H1 (cell line): ENCODE data around the gene DAZAP1. TPM values are rescaled to one million over a fixed set of nuclear protein-coding genes. Genes with fewer than 3 reads are reported as not detected.

ENCODE experiments used
- CTCF ChIA-PET: fragments of 300-600 bp; sonication (Branson Sonifier 250); formaldehyde crosslinking; loops from one replicate; lab custom pipeline; 2021; ENCODE audit not compliant: partially characterized antibody; lab: Charles Lee
- POLR2A ChIA-PET: fragments of 300-600 bp; sonication (Branson Sonifier 250); formaldehyde crosslinking; loops from one replicate; lab custom pipeline; 2021; ENCODE audit warnings: inconsistent platforms; ENCODE audit not compliant: partially characterized antibody; lab: Charles Lee
- DNase-seq, 2 experiments: peaks; one replicate each; pipeline versions ENCODE4 v3.0.0 to v3.0.0-alpha.2; 2010 to 2022; ENCODE audit warnings: low spot score in 2 of 2, low read depth in 1 of 2, mixed read lengths in 1 of 2
- FAIRE-seq: peaks from 2 replicates; lab custom pipeline; 2011; peaks lifted over from hg19 to GRCh38; lab: Jason Lieb, UNC
- H2AFZ ChIP-seq: 2 replicates; pipeline ENCODE4 v1.8.1; 2012; ENCODE audit warnings: low read length, inconsistent platforms
- H2AK5ac ChIP-seq: 2 replicates; pipeline ENCODE4 v1.6.1; 2013; ENCODE audit warnings: low read depth, low read length
- H2BK120ac ChIP-seq: replicated peaks from 2 replicates; pipeline ENCODE3; 2013; ENCODE audit warnings: low read depth, low read length, inconsistent platforms
- H2BK12ac ChIP-seq: 2 replicates; pipeline ENCODE4 v1.6.1; 2013; ENCODE audit warnings: low read depth, low read length
- H2BK15ac ChIP-seq: 2 replicates; pipeline ENCODE4 v1.6.1; 2013; ENCODE audit warnings: low read length
- H2BK20ac ChIP-seq: 2 replicates; pipeline ENCODE4 v1.6.1; 2013; ENCODE audit warnings: low read length
- H2BK5ac ChIP-seq: 2 replicates; pipeline ENCODE4 v1.6.1; 2013; ENCODE audit warnings: low read depth, low read length
- H3K14ac ChIP-seq: 2 replicates; pipeline ENCODE4 v1.6.1; 2013; ENCODE audit warnings: inconsistent platforms; ENCODE audit not compliant: insufficient read length
- H3K18ac ChIP-seq: 2 replicates; pipeline ENCODE4 v1.6.1; 2013; ENCODE audit warnings: low read length; ENCODE audit errors: extremely low read depth
- H3K23ac ChIP-seq: 2 replicates; pipeline ENCODE4 v1.6.1; 2013; ENCODE audit warnings: inconsistent platforms; ENCODE audit not compliant: insufficient read length
- H3K23me2 ChIP-seq: 2 replicates; pipeline ENCODE4 v1.6.1; 2013; ENCODE audit warnings: low read depth, low read length
- H3K27ac ChIP-seq: 2 replicates; pipeline ENCODE4 v1.6.1; 2011; ENCODE audit warnings: low read depth, low read length, inconsistent platforms
- H3K27me3 ChIP-seq, 4 experiments: replicated peaks in 1 of 4; 1 replicate in 1 of 4; 2 replicates in 3 of 4; pipeline versions ENCODE4 v1.6.1 to v1.8.1; 2011 to 2013; ENCODE audit warnings: low read length in 3 of 4, mild to moderate bottlenecking in 3 of 4, inconsistent platforms in 2 of 4, mixed read lengths in 2 of 4, moderate library complexity in 1 of 4; ENCODE audit not compliant: control insufficient read depth in 3 of 4, insufficient read depth in 3 of 4; ENCODE audit errors: extremely low read depth in 1 of 4
- H3K36me3 ChIP-seq, 4 experiments: 2 replicates each; pipeline versions ENCODE4 v1.6.1 to v1.8.1; 2011 to 2013; ENCODE audit warnings: mild to moderate bottlenecking in 4 of 4, low read length in 3 of 4, moderate library complexity in 2 of 4, control low read depth in 1 of 4, inconsistent platforms in 1 of 4; ENCODE audit not compliant: insufficient read depth in 4 of 4, control insufficient read depth in 2 of 4
- H3K4ac ChIP-seq: replicated peaks from 2 replicates; pipeline ENCODE3; 2013; ENCODE audit warnings: low read length, low read depth, mixed read lengths, inconsistent platforms; ENCODE audit not compliant: insufficient read length
- H3K4me1 ChIP-seq, 4 experiments: replicated peaks in 1 of 4; 1 replicate in 1 of 4; 2 replicates in 3 of 4; pipeline versions ENCODE4 v1.6.1 to v1.8.1; 2011 to 2013; ENCODE audit warnings: low read length in 3 of 4, inconsistent platforms in 2 of 4, mixed read lengths in 1 of 4; ENCODE audit not compliant: insufficient read depth in 4 of 4, control insufficient read depth in 3 of 4
- H3K4me2 ChIP-seq, 2 experiments: 2 replicates each; pipeline versions ENCODE4 v1.6.1 to v1.8.1; 2011 to 2013; ENCODE audit warnings: low read depth in 2 of 2, low read length in 2 of 2, control low read depth in 1 of 2, inconsistent platforms in 1 of 2, mild to moderate bottlenecking in 1 of 2; ENCODE audit not compliant: insufficient read depth in 1 of 2
- H3K4me3 ChIP-seq, 4 experiments: fragments of 200-600, 300-600 bp in 1 of 4; sonication (generic), shearing (Covaris generic), sonication (Bioruptor Twin) in 1 of 4; 2 replicates each; pipeline versions ENCODE4 v1.5.1 to v1.8.1; 2011 to 2016; ENCODE audit warnings: low read length in 4 of 4, low read depth in 3 of 4, control low read depth in 2 of 4, inconsistent platforms in 2 of 4, mild to moderate bottlenecking in 2 of 4, mixed read lengths in 1 of 4, moderate library complexity in 1 of 4; ENCODE audit not compliant: insufficient read depth in 2 of 4; ENCODE audit errors: extremely low read depth in 1 of 4
- H3K56ac ChIP-seq: replicated peaks from 2 replicates; pipeline ENCODE3; 2013; ENCODE audit warnings: low read depth, mild to moderate bottlenecking, mixed read lengths, low read length, inconsistent platforms; ENCODE audit not compliant: insufficient read length
- H3K79me1 ChIP-seq: 2 replicates; pipeline ENCODE4 v1.6.1; 2013; ENCODE audit warnings: low read depth, low read length, control low read depth
- H3K79me2 ChIP-seq, 2 experiments: 2 replicates each; pipeline versions ENCODE4 v1.6.1 to v1.8.1; 2012 to 2013; ENCODE audit warnings: low read length in 2 of 2, mild to moderate bottlenecking in 2 of 2, inconsistent platforms in 1 of 2; ENCODE audit not compliant: insufficient read depth in 2 of 2, control insufficient read depth in 1 of 2
- H3K9ac ChIP-seq, 4 experiments: replicated peaks in 1 of 4; 1 replicate in 1 of 4; 2 replicates in 3 of 4; pipeline versions ENCODE4 v1.6.1 to v1.8.1; 2011 to 2013; ENCODE audit warnings: low read depth in 3 of 4, low read length in 3 of 4, control low read depth in 2 of 4, mild to moderate bottlenecking in 2 of 4, moderate library complexity in 2 of 4, inconsistent platforms in 1 of 4; ENCODE audit errors: extremely low read depth in 1 of 4
- H3K9me3 ChIP-seq, 2 experiments: 2 replicates each; pipeline versions ENCODE4 v1.6.1 to v1.8.1; 2012 to 2013; ENCODE audit warnings: mild to moderate bottlenecking in 2 of 2, moderate library complexity in 2 of 2, control low read depth in 1 of 2, inconsistent platforms in 1 of 2, low read depth in 1 of 2, low read length in 1 of 2, mixed read lengths in 1 of 2; ENCODE audit not compliant: insufficient read depth in 2 of 2
- H4K20me1 ChIP-seq, 2 experiments: replicated peaks in 1 of 2; 2 replicates each; pipeline versions ENCODE3 to v1.8.1; 2011 to 2013; ENCODE audit warnings: inconsistent platforms in 2 of 2, low read length in 2 of 2, mild to moderate bottlenecking in 1 of 2; ENCODE audit not compliant: insufficient read depth in 2 of 2, control insufficient read depth in 1 of 2
- H4K5ac ChIP-seq: 2 replicates; pipeline ENCODE4 v1.6.1; 2013; ENCODE audit warnings: low read length, low read depth, mixed read lengths, inconsistent platforms; ENCODE audit not compliant: insufficient read length
- H4K8ac ChIP-seq: 2 replicates; pipeline ENCODE4 v1.8.0; 2013; ENCODE audit warnings: mild to moderate bottlenecking, moderate library complexity, low read length, inconsistent platforms; ENCODE audit not compliant: insufficient read depth; ENCODE audit errors: extremely low read depth
- H4K91ac ChIP-seq: replicated peaks from 2 replicates; pipeline ENCODE3; 2013; ENCODE audit warnings: low read length, mixed read lengths, inconsistent platforms; ENCODE audit not compliant: insufficient read length
- ATF3 ChIP-seq: IDR thresholded peaks from 2 replicates; pipeline ENCODE4 v1.6.1; 2011; ENCODE audit warnings: low read depth, mild to moderate bottlenecking, low read length; ENCODE audit not compliant: insufficient read depth
- CREB1 ChIP-seq: IDR thresholded peaks from 2 replicates; pipeline ENCODE4 v1.6.1; 2012; ENCODE audit warnings: inconsistent platforms
- EGR1 ChIP-seq: IDR thresholded peaks from 2 replicates; pipeline ENCODE4 v1.6.1; 2011; ENCODE audit warnings: low read depth, low read length, borderline replicate concordance
- FOSL1 ChIP-seq: IDR thresholded peaks from 2 replicates; pipeline ENCODE4 v1.6.1; 2011; ENCODE audit warnings: mild to moderate bottlenecking, low read depth, low read length, moderate library complexity; ENCODE audit not compliant: insufficient read depth
- KDM4A ChIP-seq: IDR thresholded peaks from one replicate; pipeline ENCODE4 v1.7.1; 2012; ENCODE audit warnings: low read depth, mild to moderate bottlenecking, moderate library complexity, low read length, inconsistent platforms; ENCODE audit not compliant: severe bottlenecking
- MAX ChIP-seq: IDR thresholded peaks from 2 replicates; pipeline ENCODE4 v1.6.1; 2012; ENCODE audit warnings: inconsistent platforms
- NRF1 ChIP-seq: IDR thresholded peaks from 2 replicates; pipeline ENCODE4 v1.6.1; 2011; ENCODE audit warnings: mild to moderate bottlenecking, low read depth, low read length, improper control_type of control experiment
- POLR2A ChIP-seq, 2 experiments: IDR thresholded peaks; 1 replicate in 1 of 2; 2 replicates in 1 of 2; pipeline ENCODE4 v1.6.1; 2011; ENCODE audit warnings: low read depth in 2 of 2, low read length in 2 of 2, mild to moderate bottlenecking in 2 of 2; ENCODE audit errors: control extremely low read depth in 1 of 2
- POLR2AphosphoS5 ChIP-seq: IDR thresholded peaks from 2 replicates; pipeline ENCODE4 v1.6.1; 2011; ENCODE audit warnings: low read depth, low read length
- SIRT6 ChIP-seq: IDR thresholded peaks from one replicate; pipeline ENCODE4 v1.7.1; 2012; ENCODE audit warnings: low read length, inconsistent platforms
- TAF1 ChIP-seq: IDR thresholded peaks from 2 replicates; pipeline ENCODE4 v1.6.1; 2011; ENCODE audit warnings: mild to moderate bottlenecking, low read depth, low read length
- TAF7 ChIP-seq: optimal IDR thresholded peaks from 2 replicates; pipeline ENCODE3; 2011; ENCODE audit warnings: low read depth, mild to moderate bottlenecking, inconsistent platforms, low read length, moderate library complexity, borderline replicate concordance
- TEAD4 ChIP-seq: IDR thresholded peaks from 2 replicates; pipeline ENCODE4 v1.6.1; 2012; ENCODE audit warnings: low read depth, low read length, inconsistent platforms, mixed read lengths
- YY1 ChIP-seq: IDR thresholded peaks from 2 replicates; pipeline ENCODE4 v1.6.1; 2011; ENCODE audit warnings: low read depth, mild to moderate bottlenecking, low read length
- WGBS, 2 experiments: shearing (Covaris generic) in 1 of 2; methylation state at CpG; one replicate each; pipeline versions ENCODE4 v1.1.6 to v1.1.7; 2013 to 2015; ENCODE audit warnings: low lambda C conversion rate in 2 of 2, mixed read lengths in 2 of 2, inconsistent platforms in 1 of 2, low coverage in 1 of 2, missing lambda C conversion rate in 1 of 2; ENCODE audit not compliant: insufficient replicate concordance in 2 of 2, insufficient coverage in 1 of 2, insufficient read length in 1 of 2; ENCODE audit errors: extremely low coverage in 1 of 2, missing lambda C conversion rate in 1 of 2; 5-methylcytosine and 5-hydroxymethylcytosine counted together
- polyA plus RNA-seq, 7 experiments: library from polyadenylated mRNA; depleted of rRNA in 3 of 7; stranded (reverse) in 5 of 7; unstranded in 2 of 7; fragments of >200 nt in 5 of 7; fragments of 200-250 nt in 2 of 7; gene quantifications; 1 replicate in 5 of 7; 2 replicates in 1 of 7; 4 replicates in 1 of 7; pipeline versions ENCODE4 v1.2.1 to v1.2.3, GENCODE V29; 2011 to 2013; ENCODE audit warnings: missing spikeins in 2 of 7, mixed read lengths in 2 of 7
- total RNA-seq: library from RNA; stranded (reverse); fragmentation: NEBNext Ultra II Directional; extraction: Animal tissue kit (Norgen Biotek cat#: 25700); gene quantifications from 2 replicates; pipeline ENCODE4 v1.2.1, GENCODE V29; 2021

The DAZAP1 gene
- total and polyA plus RNA-seq, 2 of the 8 experiments (the other 6 are each of a cell fraction or from before 2014, with no cell fraction given), result 79.6 to 341 TPM

- no peak overlapping the region; the same call in 1 of the 2 replicates for H4K8ac ChIP-seq
- peaks cover 23 to 26% of the 10 kb centered on the region in 2 experiments for H4K20me1 ChIP-seq
- no peak overlapping the region for H2BK15ac ChIP-seq
- no peak overlapping the region for H2BK20ac ChIP-seq
- no peak overlapping the region for H3K4me3 ChIP-seq
- peak overlapping the region; percentile 8; the same call in 1 of the 2 replicates for H3K27ac ChIP-seq
- peaks cover 3% of the 10 kb centered on the region; the same call in 1 of the 2 replicates for H3K23me2 ChIP-seq
- FAIRE-seq (no peak), DNase-seq (no peak)
- no peak overlapping the region; a peak in 1 of 4 replicates for H3K4me2 ChIP-seq
- no peak overlapping the region for H2AK5ac ChIP-seq
- H3K4ac ChIP-seq, result no peak overlapping the region
- H4K5ac ChIP-seq, result no peak overlapping the region
- WGBS, 2 experiments, result 97% methylated on average over 15 of the region's 15 CpGs; no CpG with 5 or more reads in 1 of the 2 experiments
- H2AFZ ChIP-seq, result no peak overlapping the region
- no peak overlapping the region for H2BK12ac ChIP-seq
- POLR2A ChIA-PET, result interaction anchor here (0.6 to 7.6 kb wide), 18 partner anchors 9 to 255 kb away, joined by 3 to 109 read pairs (median 3); partner anchors contain the start of genes APC2, CIRBP and TCF3
- peak overlapping the region; percentile 9 for H2BK5ac ChIP-seq
- H2BK120ac ChIP-seq, result no peak overlapping the region
- CTCF ChIA-PET, result interaction anchor here (0.6 to 5.6 kb wide), 5 partner anchors 15 to 160 kb away, joined by 3 to 54 read pairs (median 3); no protein-coding TSS in a partner anchor
- peaks cover 0 to 3% (median under 1%) of the 10 kb centered on the region in 4 experiments; a peak in 2 of 7 replicates for H3K27me3 ChIP-seq
- no peak overlapping the region for H4K91ac ChIP-seq
- H3K36me3 ChIP-seq, result peaks cover 26 to 39% (median 29%) of the 10 kb centered on the region in 4 experiments
- H3K79me2 ChIP-seq, result peaks cover 2 to 24% of the 10 kb centered on the region in 2 experiments; a peak in 3 of 4 replicates
- H3K9ac ChIP-seq, result 0 out of 7 replicates have a peak overlapping the region, but pooled peaks of 1 of the 4 experiments have one; percentile 17
- H3K14ac ChIP-seq, result no peak overlapping the region
- peaks cover 4% of the 10 kb centered on the region for H3K79me1 ChIP-seq
- peaks cover 0 to 10% (median 4%) of the 10 kb centered on the region in 4 experiments; a peak in 5 of 7 replicates for H3K4me1 ChIP-seq
- no peak overlapping the region for H3K18ac ChIP-seq
- no peak overlapping the region for H3K23ac ChIP-seq
- no peak overlapping the region for H3K56ac ChIP-seq
- H3K9me3 ChIP-seq, result no peaks in the 10 kb centered on the region
- TF ChIP-seq ATF3, result no peak
- TF ChIP-seq POLR2A (IDR thresholded peaks at IDR 0.05; ENCODE audit: control extremely low read depth in 1 of 2, low read depth in 2 of 2, low read length in 2 of 2), result no peak
- TF ChIP-seq MAX, result no peak
- TF ChIP-seq POLR2AphosphoS5, result no peak
- TF ChIP-seq YY1, result no peak
- no peak for TF ChIP-seq CREB1
- TF ChIP-seq KDM4A, result no peak
- TF ChIP-seq FOSL1, result no peak
- no peak for TF ChIP-seq SIRT6
- TF ChIP-seq TAF1, result no peak
- no peak for TF ChIP-seq TEAD4
- no peak for TF ChIP-seq TAF7
- no peak for TF ChIP-seq EGR1
- TF ChIP-seq NRF1, result no peak
Measured at GRCh38 chr19:1440418-1440801, 33.0 kb downstream of the DAZAP1 start.
